IMR-90 (cell line): ENCODE data around the gene NINJ2. TPM values are rescaled to one million over a fixed set of nuclear protein-coding genes. Genes with fewer than 3 reads are reported as not detected.

ENCODE experiments used
- ATAC-seq: fragments of 200-7000 bp; cut with Tn5 transposase; 2 replicates; pipeline ENCODE4 v1.9.1; 2020; ENCODE audit warnings: low read depth, mild to moderate bottlenecking, moderate library complexity
- BruUV-seq: library from RNA; stranded (reverse); fragments of 400-500 nt; replicated peaks from 2 replicates; lab custom pipeline; 2021; lab: Mats Ljungman, UMichigan
- CTCF ChIA-PET: fragments of 300-600 bp; formaldehyde crosslinking; extraction: SDS; loops from one replicate; lab custom pipeline; 2021; ENCODE audit warnings: antibody characterized with exemption; lab: Yijun Ruan, JAX
- POLR2A ChIA-PET: fragments of 300-600 bp; sonication (Branson Sonifier 250); formaldehyde crosslinking; loops from one replicate; lab custom pipeline; 2022; ENCODE audit warnings: antibody characterized with exemption; ENCODE audit not compliant: unreplicated experiment; lab: Charles Lee
- DNase-seq: peaks from one replicate; pipeline ENCODE4 v3.0.0; 2013
- H2AFZ ChIP-seq: replicated peaks from 2 replicates; pipeline ENCODE3; 2013; ENCODE audit warnings: low read length, mild to moderate bottlenecking; ENCODE audit not compliant: poor library complexity
- H2AK5ac ChIP-seq: 2 replicates; pipeline ENCODE4 v1.6.1; 2013; ENCODE audit warnings: low read depth, low read length, inconsistent platforms
- H2AK9ac ChIP-seq: replicated peaks from 2 replicates; pipeline ENCODE3; 2013; ENCODE audit warnings: mild to moderate bottlenecking, low read depth, low read length, moderate library complexity; ENCODE audit not compliant: poor library complexity
- H2BK120ac ChIP-seq: 2 replicates; pipeline ENCODE4 v1.6.1; 2013; ENCODE audit warnings: low read depth, low read length, inconsistent platforms
- H2BK15ac ChIP-seq: 3 replicates; pipeline ENCODE4 v1.6.1; 2013; ENCODE audit warnings: low read depth, low read length, inconsistent platforms
- H2BK20ac ChIP-seq: 2 replicates; pipeline ENCODE4 v1.6.1; 2013; ENCODE audit warnings: low read depth, mild to moderate bottlenecking, inconsistent platforms, low read length, moderate library complexity
- H2BK5ac ChIP-seq: 2 replicates; pipeline ENCODE4 v1.6.1; 2013; ENCODE audit warnings: mild to moderate bottlenecking, low read depth, low read length, inconsistent platforms; ENCODE audit not compliant: poor library complexity, severe bottlenecking
- H3K14ac ChIP-seq: replicated peaks from 2 replicates; pipeline ENCODE4 v1.6.1; 2013; ENCODE audit warnings: low read depth, low read length, inconsistent platforms
- H3K18ac ChIP-seq: 2 replicates; pipeline ENCODE4 v1.6.1; 2013; ENCODE audit warnings: low read depth, low read length, control low read depth
- H3K23ac ChIP-seq: 2 replicates; pipeline ENCODE4 v1.6.1; 2013; ENCODE audit warnings: low read depth, low read length, inconsistent platforms
- H3K27ac ChIP-seq: 2 replicates; pipeline ENCODE4 v1.5.1; 2013; ENCODE audit warnings: mild to moderate bottlenecking, control low read depth, low read length; ENCODE audit not compliant: insufficient read depth
- H3K27me3 ChIP-seq: 2 replicates; pipeline ENCODE4 v1.6.1; 2013; ENCODE audit warnings: low read length; ENCODE audit not compliant: control insufficient read depth, insufficient read depth
- H3K36me3 ChIP-seq: 2 replicates; pipeline ENCODE4 v1.6.1; 2013; ENCODE audit warnings: low read length, mixed read lengths; ENCODE audit not compliant: control insufficient read depth, insufficient read depth
- H3K4ac ChIP-seq: 2 replicates; pipeline ENCODE4 v1.6.1; 2013; ENCODE audit warnings: low read depth, low read length, inconsistent platforms
- H3K4me1 ChIP-seq: 2 replicates; pipeline ENCODE4 v1.6.1; 2013; ENCODE audit warnings: low read length, mixed read lengths; ENCODE audit not compliant: control insufficient read depth, insufficient read depth
- H3K4me2 ChIP-seq: 2 replicates; pipeline ENCODE4 v1.6.1; 2013; ENCODE audit warnings: low read depth, mild to moderate bottlenecking, control low read depth, low read length, moderate library complexity
- H3K4me3 ChIP-seq: 2 replicates; pipeline ENCODE4 v1.5.1; 2013; ENCODE audit warnings: low read depth, mild to moderate bottlenecking, control low read depth, low read length, moderate library complexity; ENCODE audit not compliant: insufficient read depth
- H3K56ac ChIP-seq: 2 replicates; pipeline ENCODE4 v1.6.1; 2013; ENCODE audit warnings: low read length, inconsistent platforms; ENCODE audit not compliant: insufficient read depth; ENCODE audit errors: extremely low read depth
- H3K79me1 ChIP-seq, 2 experiments: 2 replicates each; pipeline ENCODE4 v1.6.1; 2013; ENCODE audit warnings: low read length in 2 of 2, inconsistent platforms in 1 of 2, low read depth in 1 of 2
- H3K9ac ChIP-seq: 2 replicates; pipeline ENCODE4 v1.6.1; 2013; ENCODE audit warnings: low read depth, low read length, control low read depth
- H3K9me1 ChIP-seq: 2 replicates; pipeline ENCODE4 v1.6.1; 2013; ENCODE audit warnings: low read length, inconsistent platforms; ENCODE audit not compliant: insufficient read depth
- H3K9me3 ChIP-seq: 2 replicates; pipeline ENCODE4 v1.6.1; 2013; ENCODE audit warnings: low read length; ENCODE audit not compliant: control insufficient read depth, insufficient read depth
- H4K20me1 ChIP-seq: 2 replicates; pipeline ENCODE4 v1.6.1; 2013; ENCODE audit warnings: low read length, inconsistent platforms; ENCODE audit not compliant: insufficient read depth
- H4K5ac ChIP-seq: 2 replicates; pipeline ENCODE4 v1.6.1; 2013; ENCODE audit warnings: mild to moderate bottlenecking, low read depth, low read length, control low read depth
- H4K8ac ChIP-seq, 2 experiments: 2 replicates each; pipeline ENCODE4 v1.6.1; 2013; ENCODE audit warnings: low read depth in 2 of 2, low read length in 2 of 2, control low read depth in 1 of 2, inconsistent platforms in 1 of 2
- H4K91ac ChIP-seq: 2 replicates; pipeline ENCODE4 v1.6.1; 2013; ENCODE audit warnings: low read depth, low read length, inconsistent platforms; ENCODE audit not compliant: insufficient read depth
- BHLHE40 ChIP-seq: fragments of 150-350 bp; IDR thresholded peaks from 2 replicates; pipeline ENCODE4 v1.6.1; 2016; ENCODE audit warnings: mild to moderate bottlenecking, low read depth, low read length
- CTCF ChIP-seq: conservative IDR thresholded peaks from 2 replicates; pipeline ENCODE4 v1.5.1; 2012; ENCODE audit warnings: mild to moderate bottlenecking, low read depth, low read length, improper control_type of control experiment
- ELK1 ChIP-seq: fragments of 150-350 bp; IDR thresholded peaks from 2 replicates; pipeline ENCODE4 v1.6.1; 2016; ENCODE audit warnings: low read depth, mild to moderate bottlenecking, low read length, moderate library complexity, borderline replicate concordance
- MAZ ChIP-seq: IDR thresholded peaks from 2 replicates; pipeline ENCODE4 v1.6.1; 2012; ENCODE audit warnings: low read depth, mild to moderate bottlenecking, low read length, improper control_type of control experiment, moderate library complexity, borderline replicate concordance
- MXI1 ChIP-seq: IDR thresholded peaks from 2 replicates; pipeline ENCODE4 v1.6.1; 2012; ENCODE audit warnings: low read depth, mild to moderate bottlenecking, low read length, moderate library complexity, borderline replicate concordance
- POLR2A ChIP-seq: IDR thresholded peaks from 2 replicates; pipeline ENCODE4 v1.6.1; 2012; ENCODE audit warnings: mild to moderate bottlenecking, low read depth, low read length
- RFX5 ChIP-seq: IDR thresholded peaks from 2 replicates; pipeline ENCODE4 v1.8.0; 2012; ENCODE audit warnings: low read depth, mild to moderate bottlenecking, low read length, moderate library complexity
- WGBS, 2 experiments: methylation state at CpG; one replicate each; pipeline versions ENCODE4 v1.1.5 to v1.1.7; 2013; ENCODE audit warnings: missing lambda C conversion rate in 2 of 2; ENCODE audit not compliant: insufficient read length in 1 of 2; ENCODE audit errors: extremely low coverage in 2 of 2; 5-methylcytosine and 5-hydroxymethylcytosine counted together
- dilution Hi-C: fragments of 300-500 bp; cut with HindIII; formaldehyde crosslinking; loops from one replicate; pipeline ENCODE4 v1.14.3; 2018; ENCODE audit warnings: low sequenced_read_pairs; ENCODE audit not compliant: unreplicated experiment
- in situ Hi-C: fragments of 300-500 bp; cut with MboI; formaldehyde crosslinking; loops from 3 replicates; pipeline ENCODE4 v1.14.3; 2019; ENCODE audit warnings: low sequenced_read_pairs, inconsistent platforms, mixed read lengths
- intact Hi-C: fragments of 100-400 bp; cut with micrococcal nuclease; formaldehyde crosslinking; loops from 2 replicates; pipeline ENCODE4 v1.10.0; 2022
- polyA plus RNA-seq, 3 experiments: library from polyadenylated mRNA; depleted of rRNA; stranded (reverse); fragments of >200 nt; gene quantifications; 2 replicates each; pipeline ENCODE4 v1.2.3, GENCODE V29; 2012; ENCODE audit warnings: low replicate concordance in 1 of 3
- total RNA-seq: library from RNA; depleted of rRNA; stranded (reverse); fragments of >200 nt; gene quantifications from 2 replicates; pipeline ENCODE4 v1.2.3, GENCODE V29; 2012

The NINJ2 gene
- total and polyA plus RNA-seq, 2 of the 4 experiments (the other 2 are of a cell fraction) = not detected

- in situ Hi-C loops = loop anchor here (5.0 kb wide), 1 partner anchor 88 kb away; no protein-coding TSS in a partner anchor
- H3K18ac ChIP-seq = no peak overlapping the region
Measured at GRCh38 chr12:535396-535795, 127.8 kb downstream of the NINJ2 start.

More at GRCh38 chr12:535396-535795, 127.8 kb downstream of the NINJ2 start:
- WGBS, 2 experiments = no CpG with 5 or more reads among the region's 7 CpGs
- Histone ChIP-seq H4K20me1 (no peaks in the 10 kb centered on the region), H3K4me1 (peaks cover 4% of the 10 kb centered on the region; the same call in 1 of the 2 replicates), H2AK9ac (no peak overlapping the region), H4K8ac (no peak overlapping the region), H3K56ac (no peak overlapping the region), H4K5ac (no peak overlapping the region), H2BK15ac (no peak overlapping the region), H2AFZ (no peak overlapping the region), H3K9me3 (peaks cover 3% of the 10 kb centered on the region; the same call in 1 of the 2 replicates), H3K14ac (no peak overlapping the region), H2AK5ac (no peak overlapping the region), H3K9ac (no peak overlapping the region), H3K27ac (no peak overlapping the region), H4K91ac (no peak overlapping the region), H3K9me1 (no peaks in the 10 kb centered on the region), H3K4ac (no peak overlapping the region), H2BK120ac (no peak overlapping the region), H3K4me2 (no peak overlapping the region), H3K4me3 (no peak overlapping the region), H3K23ac (no peak overlapping the region), H3K79me1 (no peaks in the 10 kb centered on the region), H3K36me3 (no peaks in the 10 kb centered on the region), H2BK5ac (no peak overlapping the region), H3K27me3 (peaks cover 38% of the 10 kb centered on the region), H2BK20ac (no peak overlapping the region)
- DNase-seq (no peak), ATAC-seq (no peak)
- intact Hi-C loops (no loop called here), dilution Hi-C loops (no loop called here)
- CTCF ChIA-PET = no interaction called here
- POLR2A ChIA-PET = no interaction called here
- TF ChIP-seq MXI1 (no peak), POLR2A (no peak), BHLHE40 (no peak), ELK1 (no peak), RFX5 (no peak), MAZ (no peak), CTCF (no peak)
- no TSS peak for BruUV-seq
